ENCODE results near the gene GRID2.

Gene GRID2

DNA sequence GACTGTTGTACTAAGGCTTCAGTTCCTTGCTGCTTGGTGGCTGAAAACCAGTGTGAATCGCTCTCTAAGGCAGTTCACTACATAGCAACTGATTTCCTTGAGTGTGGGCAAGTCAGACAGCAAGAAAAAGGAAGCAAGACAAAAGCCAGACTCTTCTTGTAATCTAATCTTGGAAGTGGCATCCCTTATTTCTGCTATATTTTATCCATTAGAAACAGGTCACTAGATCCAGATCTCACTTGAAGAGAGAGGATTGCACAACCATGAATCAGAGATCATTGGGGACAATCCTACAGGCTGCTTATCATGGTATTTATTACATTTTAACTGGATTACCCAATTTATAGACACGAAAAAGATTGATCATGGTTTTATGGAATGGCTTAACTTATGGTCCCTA, 684.5 kb downstream of the GRID2 start:
- no peak for DNase-seq

DNA sequence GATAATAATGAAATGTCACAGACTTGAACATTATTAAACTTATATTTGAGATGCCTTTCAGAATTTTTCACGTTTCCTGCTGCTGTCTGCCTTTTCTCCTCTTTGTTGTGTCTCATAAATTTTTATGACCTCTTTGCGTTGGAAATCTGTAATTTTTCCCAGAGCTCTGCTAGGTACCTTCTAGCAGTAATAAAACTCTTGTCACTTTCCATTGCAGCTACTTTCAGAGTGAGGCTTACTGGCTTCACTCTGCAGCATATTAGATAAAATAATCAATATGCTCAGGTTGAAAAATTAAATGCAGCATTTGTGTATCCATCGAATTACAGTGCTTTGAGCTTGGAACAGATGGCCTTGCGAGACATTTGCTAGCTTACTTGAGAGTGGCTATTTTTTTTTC, 689.0 kb downstream of the GRID2 start:
- DNase-seq, result no peak

DNA sequence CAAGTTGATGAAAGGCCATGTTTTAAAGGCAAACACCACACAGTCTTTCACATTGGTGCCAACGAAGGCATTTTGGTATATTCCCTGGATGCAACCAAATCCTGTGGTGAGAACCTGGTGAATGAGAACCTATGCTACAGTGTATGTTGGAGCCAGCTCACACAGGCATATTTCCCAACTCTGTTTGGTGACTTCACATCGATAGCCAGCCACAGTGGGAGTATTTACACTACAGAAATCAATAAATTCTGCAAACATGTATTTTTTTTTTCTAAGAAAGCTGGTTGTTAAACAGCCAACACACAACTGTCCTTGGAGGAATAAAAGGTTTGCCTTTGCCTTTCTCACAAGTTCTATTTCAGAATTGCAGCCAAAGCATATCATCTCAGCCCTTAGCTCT, 691.0 kb downstream of the GRID2 start:
- no peak for DNase-seq

DNA sequence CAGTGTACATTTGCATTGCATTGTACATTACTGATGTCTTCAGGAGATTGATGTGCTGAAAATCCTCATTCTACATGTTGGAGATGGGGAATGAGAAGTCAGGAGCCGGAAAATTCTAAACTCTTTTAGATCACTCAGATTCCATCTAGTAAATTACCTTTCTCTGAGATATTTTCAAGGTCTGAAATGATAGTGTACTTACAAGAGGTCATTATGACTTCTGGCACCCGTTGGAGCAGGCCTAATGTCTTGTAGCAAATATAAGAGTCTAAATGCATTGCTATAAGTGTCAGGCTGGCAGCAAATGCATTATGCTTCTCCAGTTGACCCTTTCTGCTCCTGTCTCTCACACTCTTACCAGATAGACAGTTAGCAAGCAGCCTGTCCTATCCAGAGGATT, 692.8 kb downstream of the GRID2 start:
- DNase-seq, result no peak

DNA sequence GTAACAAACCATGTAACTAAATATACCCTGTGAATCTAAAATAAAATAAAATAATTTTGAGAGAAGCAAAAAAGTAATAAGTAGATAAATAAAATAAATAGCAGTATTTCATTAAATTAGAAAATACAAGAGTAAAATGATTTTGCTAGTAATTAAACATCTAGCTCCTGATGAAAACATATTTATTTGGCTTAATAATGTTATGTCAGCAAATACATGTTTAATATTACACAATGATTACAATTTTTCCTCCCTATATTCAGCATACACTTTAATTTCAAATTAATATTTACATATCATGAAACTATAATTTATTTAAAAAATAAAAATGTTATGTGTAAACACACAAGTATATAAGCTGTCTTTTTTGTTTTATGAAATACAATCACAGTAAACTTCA, 697.1 kb downstream of the GRID2 start:
- no peak for DNase-seq

DNA sequence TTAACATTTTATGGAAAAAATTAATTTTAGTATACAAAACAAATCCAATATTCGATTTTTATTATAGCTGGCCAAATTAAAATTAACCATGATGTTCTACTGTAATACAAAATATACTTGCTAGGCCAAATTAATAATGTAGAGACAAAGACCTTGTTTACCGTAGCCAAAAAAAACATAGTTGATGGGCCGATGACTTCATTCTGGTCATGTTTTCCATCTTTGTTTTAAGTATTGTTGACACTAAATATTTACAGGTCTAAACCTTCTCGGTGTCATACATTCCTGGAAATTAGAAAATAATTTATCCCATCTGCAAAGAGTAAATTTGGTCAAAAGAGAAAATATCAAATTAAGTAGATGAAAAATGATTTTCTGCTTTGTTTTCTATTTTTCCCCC, 698.5 kb downstream of the GRID2 start:
- DNase-seq, result no peak

DNA sequence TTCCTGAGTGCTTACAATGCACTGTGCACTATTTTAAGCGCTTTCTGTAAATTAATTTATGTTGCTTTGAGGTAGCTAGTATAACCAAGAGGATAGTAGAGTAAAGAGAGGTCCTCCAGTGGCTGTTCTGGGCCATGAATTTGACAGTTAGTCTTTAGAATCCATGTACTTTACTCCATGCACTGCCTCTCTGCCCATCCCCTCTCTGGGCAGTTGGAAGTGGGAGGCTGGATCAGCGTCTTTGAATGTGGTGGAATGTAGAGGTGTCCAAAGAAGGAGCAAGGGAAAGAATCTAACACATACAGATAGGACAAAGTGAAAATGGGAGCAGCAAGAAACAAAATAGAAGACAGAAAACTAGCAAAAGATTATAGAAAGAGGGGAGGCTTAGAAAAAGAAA, 712.6 kb downstream of the GRID2 start:
- no peak for DNase-seq

DNA sequence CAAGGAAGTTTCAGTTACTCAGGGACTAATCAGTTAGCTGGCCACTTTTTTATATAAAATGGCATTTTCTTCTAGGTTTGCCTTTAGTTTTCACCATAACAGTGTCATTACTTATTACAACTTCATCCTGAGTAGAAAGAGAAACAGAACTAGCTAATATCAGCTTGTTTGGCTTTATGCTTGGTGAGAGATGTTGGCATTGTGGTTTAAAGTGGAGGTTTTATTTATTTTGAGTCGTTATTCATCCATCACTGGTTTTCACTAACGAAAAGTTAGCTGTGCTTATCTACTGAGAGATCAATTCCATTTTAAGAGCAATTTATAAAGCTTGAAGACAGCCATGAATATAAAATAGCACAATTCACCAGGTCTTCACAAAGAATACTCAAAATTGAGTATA, 714.5 kb downstream of the GRID2 start:
- DNase-seq, result no peak

DNA sequence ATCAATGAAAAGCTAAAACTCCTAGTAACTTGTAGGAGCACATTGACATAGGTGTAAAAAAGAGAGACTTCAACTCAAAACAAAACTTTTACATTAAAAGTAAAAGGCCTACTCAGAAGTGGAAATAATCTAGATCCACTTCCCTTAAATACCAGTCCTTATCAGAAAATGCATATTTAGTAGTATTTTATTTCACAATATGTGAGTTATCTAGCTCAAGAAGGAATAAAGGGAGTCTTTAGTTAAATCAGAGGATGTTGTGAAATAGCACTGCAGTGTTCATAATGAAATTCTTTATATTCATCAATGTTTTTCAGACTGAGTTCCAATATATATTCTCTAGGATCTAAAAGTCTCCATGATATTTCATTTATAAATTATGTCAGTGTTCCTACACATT, 715.0 kb downstream of the GRID2 start:
- no peak for DNase-seq

DNA sequence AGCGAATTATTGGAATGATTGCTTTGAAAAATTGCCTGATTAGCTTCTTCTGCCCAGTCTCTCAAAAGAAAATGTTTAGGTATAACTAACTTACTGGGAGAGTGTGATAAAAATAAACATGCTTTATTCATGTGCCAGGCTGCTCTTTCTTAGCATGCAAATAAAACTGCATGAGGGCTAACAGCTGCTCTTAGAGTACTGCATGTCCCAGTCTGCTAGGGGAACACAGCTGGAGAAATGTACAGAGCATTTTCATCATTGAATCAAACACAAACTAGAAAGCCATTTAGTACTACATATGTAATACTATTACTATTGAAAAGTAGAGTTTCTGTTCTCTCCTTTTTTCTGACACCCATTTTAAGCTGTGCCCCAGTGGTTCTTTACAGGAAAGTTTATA, 726.0 kb downstream of the GRID2 start:
- no peak for DNase-seq

DNA sequence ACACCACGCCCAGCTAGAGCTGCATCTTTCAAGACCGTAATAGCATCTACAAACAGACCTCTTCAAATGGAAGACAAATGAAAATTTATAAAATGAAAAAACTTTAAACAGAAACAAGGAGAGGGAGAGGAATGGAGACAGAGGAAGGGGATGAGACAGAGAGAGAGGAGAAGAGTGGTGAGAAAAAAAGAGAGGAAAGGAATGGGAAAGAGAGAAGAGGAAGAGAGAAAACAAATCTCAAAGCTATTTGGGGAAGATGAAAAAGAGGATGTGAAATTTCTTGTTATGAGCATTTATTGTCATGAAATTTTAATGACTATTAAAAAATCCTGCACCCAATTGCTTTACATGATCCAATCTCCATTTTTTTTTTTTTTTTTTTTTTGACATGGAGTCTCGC, 726.9 kb downstream of the GRID2 start:
- no peak for DNase-seq

DNA sequence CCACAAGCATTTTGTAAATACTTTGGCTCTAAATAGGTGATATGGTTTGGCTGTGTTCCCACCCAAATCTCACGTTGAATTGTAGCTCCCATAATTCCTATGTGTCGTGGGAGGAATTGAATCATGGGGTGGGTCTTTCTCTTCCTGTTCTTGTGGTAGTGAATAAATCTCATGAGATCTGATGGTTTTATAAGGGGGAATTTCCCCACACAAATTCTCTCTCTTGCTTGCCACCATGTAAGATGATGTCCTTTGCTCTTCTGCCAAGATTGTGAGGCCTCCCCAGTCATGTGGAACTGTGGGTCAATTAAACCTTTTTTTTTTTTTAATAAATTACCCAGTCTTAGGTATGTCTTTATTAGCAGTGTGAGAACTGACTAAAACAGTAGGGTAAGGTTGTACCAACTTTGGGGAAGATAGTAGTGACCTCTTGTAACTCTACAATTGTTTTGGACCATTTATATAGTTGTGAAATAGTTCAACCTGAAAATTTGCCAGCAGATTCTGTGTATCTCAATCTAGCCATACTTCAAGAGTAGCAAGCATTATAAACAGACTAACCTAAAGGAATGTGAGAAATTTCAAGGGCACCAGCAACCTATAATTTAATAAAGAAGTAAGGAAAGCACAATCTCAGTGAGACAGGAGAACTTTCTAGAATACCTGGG, 727.8 kb downstream of the GRID2 start:
- no peak for DNase-seq

DNA sequence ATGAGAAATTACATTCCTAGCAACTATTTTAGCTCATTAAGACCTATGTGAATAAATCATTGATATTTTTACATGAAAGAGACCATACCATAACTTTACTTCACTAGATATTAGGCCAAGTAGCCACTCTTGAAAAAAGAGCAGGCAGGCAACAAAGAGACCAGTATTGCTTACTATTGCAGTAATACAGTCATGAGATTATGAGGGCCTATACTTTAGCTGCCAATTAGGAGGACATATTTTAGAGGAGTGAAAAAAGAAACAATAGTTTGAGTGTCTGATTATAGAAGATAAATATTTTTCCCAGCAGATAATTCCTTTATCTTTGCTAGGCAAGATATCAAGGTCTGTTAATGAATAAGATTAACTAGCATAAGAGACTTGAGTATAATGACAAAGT, 739.0 kb downstream of the GRID2 start:
- DNase-seq, result no peak

DNA sequence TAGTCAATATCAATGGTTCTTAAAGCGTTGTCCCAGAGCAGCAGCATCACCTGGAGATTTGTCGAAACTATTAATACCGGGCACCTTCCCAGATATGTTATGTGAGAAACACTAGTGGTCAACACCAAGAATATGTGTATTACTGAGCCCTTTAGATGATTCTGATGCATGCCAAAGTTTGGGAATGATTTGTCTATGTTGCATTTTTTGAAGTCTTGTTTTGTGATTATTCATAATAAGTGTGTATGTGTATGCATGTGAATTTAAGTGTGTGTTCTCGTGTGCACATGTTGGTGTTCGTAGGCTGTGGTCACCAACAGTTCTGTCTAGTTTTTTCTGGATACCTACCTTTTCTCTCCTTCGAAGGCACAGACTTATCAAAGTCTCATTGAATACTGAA, 749.4 kb downstream of the GRID2 start:
- DNase-seq, result no peak

DNA sequence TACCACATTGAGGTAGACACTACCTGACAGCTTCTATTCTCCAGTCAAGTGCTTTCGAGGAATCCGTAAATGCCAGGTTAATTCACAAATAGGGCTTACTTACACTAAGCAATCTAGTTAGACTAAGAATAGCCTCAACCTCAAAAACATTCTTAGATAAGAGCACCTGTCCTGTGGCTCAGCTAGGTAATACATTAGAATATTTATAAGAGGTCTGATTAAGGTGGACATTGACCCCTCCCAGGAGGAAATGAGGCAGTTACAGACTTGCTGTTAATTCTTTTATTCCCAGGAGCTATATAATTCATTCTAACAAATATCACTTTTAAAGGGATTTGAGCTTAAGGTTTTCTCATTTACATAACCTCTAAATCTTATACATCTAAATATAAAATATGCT, 758.1 kb downstream of the GRID2 start:
- peak; percentile 81 for DNase-seq

DNA sequence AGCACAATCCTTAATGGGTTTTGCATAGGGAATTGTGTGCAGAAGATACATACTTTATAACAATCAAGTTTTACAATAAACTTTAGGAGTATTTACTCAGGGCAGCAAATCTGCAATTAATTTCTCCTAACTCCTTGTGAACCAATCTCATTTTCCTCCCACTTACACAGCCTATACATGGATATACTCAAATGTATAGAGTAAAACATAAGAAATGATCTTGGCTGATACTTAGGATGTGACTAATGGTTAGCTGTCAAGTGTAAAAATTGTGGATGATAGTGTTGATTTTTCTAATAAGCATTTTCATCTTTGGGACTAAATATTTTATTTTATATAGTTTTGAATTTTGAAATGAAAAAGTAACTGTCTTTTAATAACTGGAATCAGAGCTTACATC, 759.6 kb downstream of the GRID2 start:
- no peak for DNase-seq

DNA sequence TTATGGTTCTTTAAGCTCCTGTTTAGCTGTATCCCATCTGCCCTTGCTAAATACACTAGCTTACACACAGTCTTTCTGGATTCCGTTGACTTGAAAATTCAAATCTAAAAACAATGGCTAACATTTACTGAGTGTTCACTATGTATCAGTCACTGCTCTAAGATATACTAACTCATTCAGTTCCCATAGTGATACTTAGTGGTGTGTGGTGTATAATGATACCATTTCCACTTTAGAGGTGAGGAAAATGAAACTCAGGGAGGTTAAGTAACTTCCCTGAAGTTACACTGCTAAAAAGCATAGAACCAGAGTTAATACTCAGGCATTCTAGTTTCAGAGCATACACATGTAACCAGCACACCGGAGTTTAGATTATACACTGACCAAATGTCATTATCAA, 762.0 kb downstream of the GRID2 start:
- no peak for DNase-seq

DNA sequence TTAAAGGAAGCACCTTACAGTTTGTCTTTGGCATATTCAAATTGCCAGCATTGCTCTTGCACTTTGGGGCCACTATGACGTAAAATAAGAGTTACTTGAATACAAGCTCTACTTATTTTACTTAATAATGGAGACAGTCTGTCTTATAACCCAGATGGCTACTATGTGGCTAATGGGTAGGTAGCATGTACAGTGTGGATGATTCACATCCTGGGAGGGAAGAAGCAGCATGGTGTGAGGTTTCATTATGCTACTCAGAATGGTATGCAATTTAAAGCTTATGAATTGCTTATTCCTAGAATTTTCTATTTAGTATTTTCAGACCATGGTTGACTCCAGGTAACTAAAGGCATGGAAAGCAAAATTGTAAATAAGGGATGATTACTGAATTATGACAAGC, 763.0 kb downstream of the GRID2 start:
- DNase-seq, result no peak

DNA sequence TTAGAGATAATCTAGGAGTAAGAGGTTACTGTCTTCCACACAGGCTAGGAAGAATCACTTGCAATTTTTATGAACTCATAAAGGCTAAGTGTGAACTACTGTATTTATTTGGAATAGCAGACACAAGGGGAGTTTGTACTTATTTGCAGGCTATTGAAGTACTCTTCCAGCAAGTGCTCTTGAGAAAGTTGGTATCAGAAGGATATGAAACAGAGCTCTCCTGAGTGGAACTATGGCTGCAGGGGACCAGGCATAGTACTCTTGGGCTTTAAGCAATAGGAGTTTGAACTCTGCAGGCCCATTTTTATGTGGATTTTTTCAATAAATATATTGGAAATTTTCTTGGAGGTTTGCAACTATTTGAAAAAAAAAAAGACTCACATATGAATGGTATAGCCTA, 768.5 kb downstream of the GRID2 start:
- DNase-seq, result no peak

DNA sequence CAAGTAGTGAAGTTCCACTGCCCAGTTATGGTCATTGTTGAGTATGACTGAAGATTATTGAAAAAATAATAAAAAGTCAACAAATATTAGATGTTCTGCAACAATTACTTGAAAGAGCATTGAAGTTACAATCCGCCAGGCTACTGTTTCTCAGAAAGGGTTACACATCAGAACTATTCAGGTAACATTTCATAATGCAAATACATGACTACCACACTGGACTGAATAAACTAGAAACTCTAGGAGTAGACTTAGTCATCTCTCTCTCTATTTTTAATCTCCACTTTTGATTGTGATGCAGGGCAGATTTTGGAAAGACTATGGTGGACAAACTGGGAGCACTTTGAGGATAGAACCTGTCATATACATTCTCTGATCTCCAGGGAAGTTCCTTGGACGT, 776.5 kb downstream of the GRID2 start:
- no peak for DNase-seq

DNA sequence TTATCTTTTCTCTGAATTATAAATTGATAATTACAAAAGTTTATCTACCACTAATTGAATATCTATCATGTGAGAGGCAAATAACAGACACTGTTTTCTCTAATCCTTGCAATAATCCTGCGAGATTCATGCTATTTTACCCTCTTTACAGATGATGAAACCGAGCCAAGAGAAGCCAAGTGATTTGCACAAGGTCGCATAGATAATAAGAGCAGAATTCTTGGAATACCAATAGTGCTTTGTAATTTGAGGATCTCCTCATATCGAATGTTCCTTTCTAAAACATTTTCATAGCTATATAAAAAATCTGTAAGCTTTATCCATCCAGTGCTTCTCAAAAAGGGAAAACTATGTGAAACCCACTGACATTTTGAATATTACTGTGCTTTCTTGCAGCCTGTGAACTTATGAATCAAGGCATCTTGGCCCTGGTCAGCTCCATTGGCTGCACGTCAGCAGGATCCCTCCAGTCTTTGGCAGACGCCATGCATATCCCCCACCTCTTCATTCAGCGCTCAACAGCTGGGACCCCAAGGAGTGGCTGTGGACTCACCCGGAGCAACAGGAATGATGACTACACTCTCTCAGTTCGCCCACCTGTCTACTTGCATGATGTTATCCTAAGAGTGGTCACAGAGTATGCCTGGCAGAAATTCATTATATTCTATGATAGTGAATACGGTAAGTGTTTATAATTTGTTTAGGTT, 781.0 kb downstream of the GRID2 start:
- no peak for DNase-seq

DNA sequence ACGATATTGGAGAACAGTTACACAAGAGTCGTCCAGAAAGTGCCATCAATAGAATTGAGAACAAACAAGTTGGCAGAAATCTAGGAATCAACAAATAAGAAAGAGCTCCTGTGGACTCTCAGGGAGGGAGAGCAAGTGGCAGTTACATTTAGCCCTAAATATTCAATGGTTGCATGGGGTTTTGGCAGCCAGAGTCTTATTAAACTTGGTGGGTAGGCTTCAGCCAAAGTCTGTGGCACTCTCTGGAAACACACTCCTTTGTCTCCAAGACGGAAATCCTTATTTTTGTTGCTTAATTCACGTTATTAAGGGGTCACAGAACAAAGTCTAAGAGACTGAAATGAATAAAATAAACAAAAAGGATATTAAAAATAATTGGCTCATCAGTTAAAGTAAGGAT, 782.6 kb downstream of the GRID2 start:
- DNase-seq, result no peak

DNA sequence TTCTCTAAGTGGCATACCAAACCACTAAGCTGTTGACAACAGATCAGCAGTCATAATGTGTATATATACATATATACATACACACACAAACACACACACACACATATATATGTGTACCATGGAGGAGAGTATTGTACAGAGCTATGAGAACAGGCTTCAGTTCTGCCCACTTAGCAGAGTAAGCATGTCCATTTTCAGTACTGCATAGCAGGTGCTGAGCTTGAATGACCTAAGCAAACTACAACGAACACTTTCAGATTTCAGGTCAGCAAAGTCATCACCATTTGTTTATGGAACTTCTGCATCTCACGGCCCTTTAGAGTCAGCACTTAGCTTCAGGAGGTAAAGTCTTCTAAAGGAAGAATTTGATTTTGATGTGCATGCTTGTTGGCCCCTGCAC, 789.0 kb downstream of the GRID2 start:
- no peak for DNase-seq

DNA sequence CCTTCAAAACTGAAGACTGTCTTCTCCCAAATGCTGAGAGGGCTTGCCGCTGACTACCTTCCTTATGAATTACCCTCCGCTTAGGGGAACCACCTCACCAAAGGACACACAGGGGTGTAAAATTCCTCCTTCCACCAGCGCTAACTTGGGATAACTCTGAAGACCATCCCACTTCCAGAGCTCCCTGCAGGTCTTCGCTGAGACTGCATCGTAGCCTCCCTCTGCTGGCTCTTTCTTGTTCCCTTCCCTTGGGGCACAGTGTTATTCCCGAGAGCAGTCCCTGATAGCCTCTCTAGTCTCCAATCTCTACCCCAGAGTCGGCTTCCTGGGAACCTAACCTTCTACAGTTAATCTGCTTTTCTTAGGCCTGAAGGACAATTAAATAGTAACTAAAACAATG, 799.3 kb downstream of the GRID2 start:
- no peak for DNase-seq

DNA sequence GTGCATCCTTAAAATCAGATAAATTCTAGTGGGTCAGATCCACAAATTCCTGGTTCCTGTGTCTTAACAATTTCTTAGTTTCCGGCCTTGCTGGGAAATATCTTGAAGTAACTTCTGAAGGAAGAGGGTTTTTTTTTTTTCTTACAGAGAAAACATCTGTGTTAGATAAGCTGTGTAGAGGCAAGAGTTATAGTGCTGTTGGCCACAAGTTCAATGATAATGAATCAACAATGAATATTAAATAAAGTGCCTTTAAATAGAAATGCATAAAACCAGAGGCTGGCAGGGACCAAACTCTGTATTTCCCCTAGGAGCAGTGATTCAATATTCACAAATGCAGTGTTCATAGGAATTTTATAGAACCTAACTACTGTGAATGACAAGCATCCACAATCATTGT, 812.9 kb downstream of the GRID2 start:
- DNase-seq, result no peak

Measured in NCI-H187 treated with DMSO at 0.1 percent for 48 hours (cell line).